ENCODE results near the gene SLC22A24. TPM values are rescaled to one million over a fixed set of nuclear protein-coding genes. Genes with fewer than 3 reads are reported as not detected.

The SLC22A24 gene
- total and polyA plus RNA-seq, 2 of the 13 experiments (the other 11 are each of a cell fraction or from before 2014, with no cell fraction given) = not detected

GRCh38 chr11:63042596-63042995 is 101.4 kb downstream of the SLC22A24 start:
- no TSS peak for BruUV-seq (replicated peaks)
- H4K20me1 ChIP-seq (ENCODE audit: insufficient read depth, low read length) = no peaks in the 10 kb centered on the region
- ChIA-PET POLR2A (no interaction called here), CTCF (ENCODE audit: low intra/inter-chr PET ratio, low total read pairs) (no interaction called here)
- H3K4me2 ChIP-seq (ENCODE audit: low read depth, low read length) = no peak overlapping the region
- H3K4me3 ChIP-seq (replicated peaks in 1 of 3; ENCODE audit: insufficient read depth in 1 of 3, low read depth in 2 of 3, low read length in 3 of 3) = no peak overlapping the region
- no peaks in the 10 kb centered on the region for H3K79me2 ChIP-seq (ENCODE audit: insufficient read depth, low read length)
- intact Hi-C loops (cut with micrococcal nuclease; ENCODE audit: unreplicated experiment) = no loop called here
- no peaks in the 10 kb centered on the region for H3K9me3 ChIP-seq (ENCODE audit: low read length)
- H3K27me3 ChIP-seq (ENCODE audit: control insufficient read depth in 1 of 2, insufficient read depth in 2 of 2, low read length in 2 of 2) = no peaks in the 10 kb centered on the region
- H3K4me1 ChIP-seq (ENCODE audit: insufficient read depth, low read length) = no peaks in the 10 kb centered on the region
- no peak for FAIRE-seq
- no peaks in the 10 kb centered on the region for H3K36me3 ChIP-seq (replicated peaks in 1 of 2; ENCODE audit: control insufficient read depth in 1 of 2, insufficient read depth in 2 of 2, low read length in 2 of 2)
- H2AFZ ChIP-seq (ENCODE audit: low read length) = no peak overlapping the region
- no peak for DNase-seq (ENCODE audit: low spot score)
- no peak for ATAC-seq
- WGBS (ENCODE audit: low lambda C conversion rate) = 76% methylated on average over 3 of the region's 3 CpGs
- in situ Hi-C loops (cut with HindIII; ENCODE audit: extremely low pct_ligation_motif_present, low pct_unique_long_range_greater_than_20kb) = loop anchor here (25.0 kb wide), 1 partner anchor 170 kb away; no protein-coding TSS in a partner anchor
- H3K27ac ChIP-seq (ENCODE audit: extremely low read length, insufficient read depth, low read length) = no peak overlapping the region
- no peak overlapping the region for H3K9ac ChIP-seq (ENCODE audit: insufficient read depth, low read depth, low read length)
- no peak for TF ChIP-seq ZNF281 (CRISPR knock-in tag; IDR thresholded peaks at IDR 0.05; ENCODE audit: borderline replicate concordance)
- TF ChIP-seq UBTF (CRISPR knock-in tag; IDR thresholded peaks at IDR 0.05) = no peak
- no peak for TF ChIP-seq ZBTB40 (IDR thresholded peaks at IDR 0.05)
- no peak for TF ChIP-seq ZBTB40 (CRISPR knock-in tag; IDR thresholded peaks at IDR 0.05)
- no peak for TF ChIP-seq ARNTL (CRISPR knock-in tag; IDR thresholded peaks at IDR 0.05)
- TF ChIP-seq CEBPZ (IDR thresholded peaks at IDR 0.05; ENCODE audit: low read length) = no peak
